BJ (cell line): Measurements from ENCODE around the gene DSG1. TPM values are rescaled to one million over a fixed set of nuclear protein-coding genes. Genes with fewer than 3 reads are reported as not detected.

ENCODE experiments used
- CTCF ChIA-PET: fragments of 350-600 bp; formaldehyde crosslinking; extraction: SDS; loops from one replicate; lab custom pipeline; 2021; ENCODE audit warnings: antibody characterized with exemption, inconsistent platforms; lab: Yijun Ruan, JAX
- POLR2A ChIA-PET: fragments of 300-600 bp; sonication (Branson Sonifier 250); formaldehyde crosslinking; extraction: SDS; loops from one replicate; lab custom pipeline; 2021; ENCODE audit warnings: antibody characterized with exemption; lab: Charles Lee
- DNase-seq: peaks from one replicate; pipeline ENCODE4 v3.0.0-alpha.2; 2011; ENCODE audit warnings: low read depth
- H3K27me3 ChIP-seq: 2 replicates; pipeline ENCODE4 v1.6.0; 2011; ENCODE audit warnings: low read length; ENCODE audit not compliant: control insufficient read depth, insufficient read depth
- H3K36me3 ChIP-seq: 2 replicates; pipeline ENCODE4 v1.5.1; 2011; ENCODE audit warnings: low read length; ENCODE audit not compliant: control insufficient read depth, insufficient read depth
- H3K4me3 ChIP-seq: 2 replicates; pipeline ENCODE4 v1.5.1; 2011; ENCODE audit warnings: low read depth, mild to moderate bottlenecking, control low read depth, low read length
- polyA plus RNA-seq: library from polyadenylated mRNA; depleted of rRNA; stranded (reverse); fragments of >200 nt; gene quantifications from 2 replicates; pipeline ENCODE4 v1.2.3, GENCODE V29; 2011
- TF ChIP-seq, protein P1 (sequence below): IDR thresholded peaks from 2 replicates; pipeline ENCODE4 v1.5.1; 2011; ENCODE audit warnings: low read depth, mild to moderate bottlenecking, control low read depth, inconsistent platforms, low read length, moderate library complexity; ENCODE audit not compliant: insufficient read depth

DSG1 gene
- polyA plus RNA-seq, 1 experiment: not detected

DNA sequence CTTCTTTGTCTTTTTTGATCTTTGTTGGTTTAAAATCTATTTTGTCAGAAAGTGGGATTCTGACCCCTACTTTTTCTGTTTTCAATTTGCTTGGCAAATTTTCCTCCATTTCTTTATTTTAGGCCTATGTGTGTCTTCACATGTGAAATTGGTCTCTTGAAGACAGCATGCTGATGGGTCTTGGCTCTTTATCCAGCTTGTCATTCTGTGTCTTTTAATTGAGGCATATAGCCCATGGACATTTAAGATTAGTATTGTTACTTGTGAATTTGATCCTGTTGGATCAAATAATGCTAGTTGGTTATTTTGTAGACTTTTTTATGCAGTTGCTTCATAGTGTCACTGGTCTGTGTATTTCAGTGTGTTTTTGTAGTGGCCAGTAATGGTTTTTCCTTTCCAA, 26.3 kb upstream of the DSG1 start:
- DNase-seq: no peak
- Histone ChIP-seq H3K36me3 (no peaks in the 10 kb centered on the region), H3K27me3 (no peaks in the 10 kb centered on the region), H3K4me3 (no peak overlapping the region)
- ChIA-PET CTCF (no interaction called here), POLR2A (no interaction called here)
- TF ChIP-seq, protein P1, sequence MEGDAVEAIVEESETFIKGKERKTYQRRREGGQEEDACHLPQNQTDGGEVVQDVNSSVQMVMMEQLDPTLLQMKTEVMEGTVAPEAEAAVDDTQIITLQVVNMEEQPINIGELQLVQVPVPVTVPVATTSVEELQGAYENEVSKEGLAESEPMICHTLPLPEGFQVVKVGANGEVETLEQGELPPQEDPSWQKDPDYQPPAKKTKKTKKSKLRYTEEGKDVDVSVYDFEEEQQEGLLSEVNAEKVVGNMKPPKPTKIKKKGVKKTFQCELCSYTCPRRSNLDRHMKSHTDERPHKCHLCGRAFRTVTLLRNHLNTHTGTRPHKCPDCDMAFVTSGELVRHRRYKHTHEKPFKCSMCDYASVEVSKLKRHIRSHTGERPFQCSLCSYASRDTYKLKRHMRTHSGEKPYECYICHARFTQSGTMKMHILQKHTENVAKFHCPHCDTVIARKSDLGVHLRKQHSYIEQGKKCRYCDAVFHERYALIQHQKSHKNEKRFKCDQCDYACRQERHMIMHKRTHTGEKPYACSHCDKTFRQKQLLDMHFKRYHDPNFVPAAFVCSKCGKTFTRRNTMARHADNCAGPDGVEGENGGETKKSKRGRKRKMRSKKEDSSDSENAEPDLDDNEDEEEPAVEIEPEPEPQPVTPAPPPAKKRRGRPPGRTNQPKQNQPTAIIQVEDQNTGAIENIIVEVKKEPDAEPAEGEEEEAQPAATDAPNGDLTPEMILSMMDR: no peak

DNA sequence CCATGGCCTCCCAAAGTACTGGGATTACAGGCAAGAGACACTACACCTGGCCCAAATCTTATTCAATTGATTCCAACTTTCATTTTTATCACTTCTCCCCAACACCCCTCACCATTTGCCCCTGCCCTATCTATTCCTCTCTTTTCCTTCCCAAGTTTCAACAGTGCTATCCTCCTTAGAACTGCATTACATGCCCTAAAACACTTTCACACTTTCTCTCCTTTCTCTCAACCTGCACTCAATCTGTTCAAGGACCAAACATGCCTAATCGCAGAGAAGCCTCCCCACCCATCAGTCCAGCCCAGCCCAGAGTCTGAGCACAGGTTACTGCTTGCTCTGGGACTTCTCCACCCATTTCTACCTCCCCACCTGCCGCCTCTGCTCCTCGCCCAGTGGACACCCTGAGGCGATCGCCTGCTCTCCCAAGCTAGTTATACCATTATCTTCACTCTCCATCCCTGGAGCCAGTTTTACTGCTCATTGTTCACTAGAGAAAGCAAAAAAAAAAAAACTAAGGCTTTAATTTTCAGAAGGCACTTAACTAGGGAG, 23.7 kb upstream of the DSG1 start:
- Histone ChIP-seq H3K27me3 (no peaks in the 10 kb centered on the region), H3K36me3 (no peaks in the 10 kb centered on the region), H3K4me3 (no peak overlapping the region)
- no peak for DNase-seq
- TF ChIP-seq, protein P1: no peak
- POLR2A ChIA-PET: no interaction called here
- CTCF ChIA-PET: no interaction called here

DNA sequence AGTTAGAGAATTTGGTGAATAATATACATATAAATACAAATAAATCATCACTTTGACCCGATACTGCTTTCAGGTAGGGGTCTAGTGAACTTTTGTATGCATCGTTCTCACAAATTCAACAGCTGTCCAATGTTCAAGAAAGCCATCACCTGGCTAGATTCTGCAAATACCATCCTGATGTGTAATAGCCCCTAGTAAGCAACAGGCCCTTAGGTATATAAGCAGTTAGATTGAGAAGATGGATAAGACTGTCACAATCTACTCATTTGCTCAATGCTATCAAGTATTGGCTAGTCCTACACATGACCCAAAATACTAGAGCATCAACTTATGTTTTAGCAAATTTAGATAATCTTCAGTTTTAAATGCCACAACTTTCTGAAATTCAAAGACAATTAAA, 20.7 kb upstream of the DSG1 start:
- H3K4me3 ChIP-seq: no peak overlapping the region
- H3K36me3 ChIP-seq: no peaks in the 10 kb centered on the region
- ChIA-PET CTCF (no interaction called here), POLR2A (no interaction called here)
- no peak for DNase-seq
- no peaks in the 10 kb centered on the region for H3K27me3 ChIP-seq
- TF ChIP-seq, protein P1: no peak

DNA sequence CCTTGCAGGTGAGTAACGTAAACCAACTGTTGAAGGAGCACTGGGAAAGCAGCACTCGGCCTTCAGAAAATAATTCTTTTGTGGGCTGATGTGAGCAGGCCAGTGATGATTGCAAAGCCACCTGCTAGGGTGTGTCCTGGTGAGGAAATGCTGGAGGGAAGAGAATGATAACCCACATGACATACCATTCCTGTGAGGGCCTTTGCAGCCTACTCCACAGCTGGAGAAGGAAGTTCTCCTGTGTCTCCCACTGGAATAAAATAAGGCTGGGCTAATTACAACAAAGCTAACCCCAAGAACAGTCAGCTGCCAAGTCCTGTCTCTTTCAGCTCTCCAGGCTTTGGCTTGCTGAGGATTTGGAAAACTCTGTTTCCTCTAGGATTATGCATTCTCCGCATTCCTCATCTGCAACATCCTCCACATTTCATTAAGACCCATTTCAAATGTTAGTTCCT, 16.7 kb upstream of the DSG1 start:
- no peak for DNase-seq
- no peaks in the 10 kb centered on the region for H3K36me3 ChIP-seq
- POLR2A ChIA-PET: no interaction called here
- CTCF ChIA-PET: no interaction called here
- TF ChIP-seq, protein P1: no peak
- no peaks in the 10 kb centered on the region for H3K27me3 ChIP-seq
- H3K4me3 ChIP-seq: no peak overlapping the region

DNA sequence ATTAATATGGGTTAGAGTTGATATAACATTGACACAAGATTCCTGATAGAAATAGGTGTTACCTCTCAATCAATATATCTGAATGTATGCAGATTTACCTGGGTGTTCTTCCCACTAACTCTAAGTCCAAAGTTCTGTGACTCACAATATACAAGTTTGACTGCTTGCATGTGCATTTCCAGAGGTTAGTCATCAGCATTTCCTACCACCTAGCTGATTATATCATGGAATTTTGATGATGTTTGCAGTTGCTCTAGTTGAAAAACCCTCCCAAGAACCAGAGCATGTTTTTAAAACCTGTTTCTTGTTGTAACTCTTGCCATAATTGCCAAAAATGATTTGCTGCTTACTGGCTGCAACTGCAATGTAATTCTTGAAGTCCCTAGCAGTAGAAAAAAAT, 15.0 kb upstream of the DSG1 start:
- no peaks in the 10 kb centered on the region for H3K27me3 ChIP-seq
- no peaks in the 10 kb centered on the region for H3K36me3 ChIP-seq
- no peak overlapping the region for H3K4me3 ChIP-seq
- DNase-seq: no peak
- POLR2A ChIA-PET: no interaction called here
- CTCF ChIA-PET: no interaction called here
- TF ChIP-seq, protein P1: no peak
